ENCODE results near the gene CCDC73.
"Not testable (repeated sequence)": the region's sequence is repeated elsewhere in the genome, so short reads cannot be mapped to it uniquely, and the experiment has no call there.

CCDC73 gene

GRCh38 chr11:32602657-32603415 is 191.6 kb downstream of the CCDC73 start:
- in situ Hi-C loops (cut with MboI; ENCODE audit: low sequenced_read_pairs): no loop called here

GRCh38 chr11:32597921-32598320 is 196.5 kb downstream of the CCDC73 start:
- in situ Hi-C loops (cut with MboI; ENCODE audit: low sequenced_read_pairs): no loop called here

GRCh38 chr11:32596114-32596513 is 198.3 kb downstream of the CCDC73 start:
- in situ Hi-C loops (cut with MboI; ENCODE audit: low sequenced_read_pairs): not testable (repeated sequence)

GRCh38 chr11:32594272-32594671 is 200.2 kb downstream of the CCDC73 start:
- in situ Hi-C loops (cut with MboI; ENCODE audit: low sequenced_read_pairs): no loop called here

- in situ Hi-C loops (cut with MboI; ENCODE audit: low sequenced_read_pairs): no loop called here
Observed at GRCh38 chr11:32586576-32587190, 207.8 kb downstream of the CCDC73 start.

- in situ Hi-C loops (cut with MboI; ENCODE audit: low sequenced_read_pairs): no loop called here
Observed at GRCh38 chr11:32584921-32585320, 209.5 kb downstream of the CCDC73 start.

GRCh38 chr11:32583459-32584271 is 210.8 kb downstream of the CCDC73 start, which contains the start of gene EIF3M:
TSS of gene EIF3M (plus strand) at chr11:32583831. CDS start at chr11:32583888, 57 bp downstream.
- in situ Hi-C loops (cut with MboI; ENCODE audit: low sequenced_read_pairs): no loop called here

- in situ Hi-C loops (cut with MboI; ENCODE audit: low sequenced_read_pairs): no loop called here
Observed at GRCh38 chr11:32581556-32581955, 212.9 kb downstream of the CCDC73 start.

GRCh38 chr11:32580967-32581366 is 213.5 kb downstream of the CCDC73 start:
- in situ Hi-C loops (cut with MboI; ENCODE audit: low sequenced_read_pairs): no loop called here

GRCh38 chr11:32576456-32576855 is 218.0 kb downstream of the CCDC73 start:
- in situ Hi-C loops (cut with MboI; ENCODE audit: low sequenced_read_pairs): no loop called here

- in situ Hi-C loops (cut with MboI; ENCODE audit: low sequenced_read_pairs): no loop called here
Observed at GRCh38 chr11:32575070-32575469, 219.4 kb downstream of the CCDC73 start.

GRCh38 chr11:32574421-32574820 is 220.0 kb downstream of the CCDC73 start:
- in situ Hi-C loops (cut with MboI; ENCODE audit: low sequenced_read_pairs): no loop called here

- in situ Hi-C loops (cut with MboI; ENCODE audit: low sequenced_read_pairs): no loop called here
Observed at GRCh38 chr11:32573228-32573627, 221.2 kb downstream of the CCDC73 start.

- in situ Hi-C loops (cut with MboI; ENCODE audit: low sequenced_read_pairs): no loop called here
Observed at GRCh38 chr11:32571039-32571438, 223.4 kb downstream of the CCDC73 start.

GRCh38 chr11:32569313-32569881 is 225.1 kb downstream of the CCDC73 start:
- in situ Hi-C loops (cut with MboI; ENCODE audit: low sequenced_read_pairs): no loop called here

GRCh38 chr11:32567154-32567553 is 227.3 kb downstream of the CCDC73 start:
- in situ Hi-C loops (cut with MboI; ENCODE audit: low sequenced_read_pairs): no loop called here

GRCh38 chr11:32566517-32566916 is 227.9 kb downstream of the CCDC73 start:
- in situ Hi-C loops (cut with MboI; ENCODE audit: low sequenced_read_pairs): no loop called here

GRCh38 chr11:32563600-32563959 is 230.9 kb downstream of the CCDC73 start:
- in situ Hi-C loops (cut with MboI; ENCODE audit: low sequenced_read_pairs): no loop called here

GRCh38 chr11:32562839-32563599 is 231.4 kb downstream of the CCDC73 start:
- in situ Hi-C loops (cut with MboI; ENCODE audit: low sequenced_read_pairs): no loop called here

GRCh38 chr11:32561835-32562234 is 232.6 kb downstream of the CCDC73 start:
- in situ Hi-C loops (cut with MboI; ENCODE audit: low sequenced_read_pairs): no loop called here

GRCh38 chr11:32555895-32556294 is 238.6 kb downstream of the CCDC73 start:
- in situ Hi-C loops (cut with MboI; ENCODE audit: low sequenced_read_pairs): no loop called here

Data from HL-60/S4 treated with phorbol 12-myristate 13-acetate at 8.2 ng/mL for 4 days and 3 days (cell line).